Anterior cingulate cortex (tissue), 58 donors: Measurements from ENCODE around the gene PSIP1.
A peak's percentile ranks its signal among the peaks of the same experiment; 100 is the strongest.
"Not testable (repeated sequence)": the region's sequence is repeated elsewhere in the genome, so short reads cannot be mapped to it uniquely, and the experiment has no call there.

Experiments used
- DNase-seq, 58 donors: peaks; one replicate each; lab custom pipeline; 2025; lab: John Stamatoyannopoulos, UW

PSIP1 gene

GRCh38 chr9:15442264-15442663, 68.5 kb downstream of the PSIP1 start:
- not testable (repeated sequence) for DNase-seq

- not testable (repeated sequence) for DNase-seq
Measured at GRCh38 chr9:15441841-15442240, 68.9 kb downstream of the PSIP1 start.

- DNase-seq, result no peak
Measured at GRCh38 chr9:15438891-15439290, 71.9 kb downstream of the PSIP1 start.

- no peak for DNase-seq
Measured at GRCh38 chr9:15433661-15434060, 77.1 kb downstream of the PSIP1 start.

GRCh38 chr9:15433191-15433590, 77.6 kb downstream of the PSIP1 start:
- no peak for DNase-seq

- peak in 12 of 58 donors; percentile 1 to 27 (median 6) for DNase-seq
Measured at GRCh38 chr9:15430920-15431844, 79.6 kb downstream of the PSIP1 start.

- not testable (repeated sequence) for DNase-seq
Measured at GRCh38 chr9:15427702-15428101, 83.1 kb downstream of the PSIP1 start.

GRCh38 chr9:15426019-15426418, 84.8 kb downstream of the PSIP1 start:
- no peak for DNase-seq

- DNase-seq, result peak in 1 of 58 donors; percentile 35
Measured at GRCh38 chr9:15423231-15423985, 87.4 kb downstream of the PSIP1 start.

GRCh38 chr9:15422372-15423230, 88.2 kb downstream of the PSIP1 start, which contains the start of gene SNAPC3:
Gene SNAPC3 (plus strand): TSS chr9:15422876. CDS start chr9:15422880, 4 bp downstream.
- DNase-seq, result peak; percentile 49 to 98 (median 94)

GRCh38 chr9:15421990-15422371, 88.8 kb downstream of the PSIP1 start:
- DNase-seq, result no peak

GRCh38 chr9:15421532-15421931, 89.2 kb downstream of the PSIP1 start:
- no peak for DNase-seq

GRCh38 chr9:15420796-15421195, 90.0 kb downstream of the PSIP1 start:
- DNase-seq, result no peak

GRCh38 chr9:15417626-15418025, 93.1 kb downstream of the PSIP1 start:
- no peak for DNase-seq

GRCh38 chr9:15416880-15417279, 93.9 kb downstream of the PSIP1 start:
- peak in 4 of 58 donors; percentile 3 to 15 (median 4) for DNase-seq
